ENCODE measurements around the gene PCDHGB3. TPM values are rescaled to one million over a fixed set of nuclear protein-coding genes. Genes with fewer than 3 reads are reported as not detected.
"Not testable (repeated sequence)": the region's sequence is repeated elsewhere in the genome, so short reads cannot be mapped to it uniquely, and the experiment has no call there.

Gene PCDHGB3
- polyA plus RNA-seq, 5 donors: 2.0 to 3.0 (median 2.5) TPM

DNA sequence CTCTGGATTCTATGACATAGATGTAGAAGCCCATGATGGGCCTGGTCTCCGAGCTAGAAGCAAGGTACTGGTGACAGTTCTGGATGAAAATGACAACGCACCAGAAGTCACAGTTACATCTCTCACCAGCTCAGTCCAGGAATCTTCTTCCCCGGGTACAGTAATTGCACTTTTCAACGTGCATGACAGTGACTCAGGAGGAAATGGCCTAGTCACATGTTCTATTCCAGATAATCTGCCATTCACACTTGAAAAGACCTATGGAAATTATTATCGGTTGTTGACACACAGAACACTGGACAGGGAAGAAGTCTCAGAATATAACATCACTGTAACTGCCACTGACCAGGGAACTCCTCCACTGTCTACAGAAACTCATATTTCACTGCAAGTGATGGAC lies 13.9 kb upstream of the PCDHGB3 start:
- no peak for DNase-seq

DNA sequence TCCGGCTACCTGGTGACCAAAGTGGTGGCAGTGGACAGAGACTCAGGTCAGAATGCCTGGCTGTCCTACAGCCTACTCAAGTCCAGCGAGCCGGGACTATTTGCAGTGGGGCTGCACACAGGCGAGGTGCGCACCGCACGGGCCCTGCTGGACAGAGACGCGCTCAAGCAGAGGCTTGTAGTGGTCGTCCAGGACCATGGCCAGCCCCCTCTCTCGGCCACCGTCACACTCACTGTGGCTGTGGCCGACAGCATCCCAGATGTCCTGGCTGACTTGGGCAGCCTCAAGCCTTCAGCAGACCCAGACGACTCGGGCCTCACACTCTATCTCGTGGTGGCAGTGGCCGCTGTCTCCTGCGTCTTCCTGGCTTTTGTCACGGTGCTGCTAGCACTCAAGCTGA lies 13.1 kb upstream of the PCDHGB3 start:
- DNase-seq: no peak

DNA sequence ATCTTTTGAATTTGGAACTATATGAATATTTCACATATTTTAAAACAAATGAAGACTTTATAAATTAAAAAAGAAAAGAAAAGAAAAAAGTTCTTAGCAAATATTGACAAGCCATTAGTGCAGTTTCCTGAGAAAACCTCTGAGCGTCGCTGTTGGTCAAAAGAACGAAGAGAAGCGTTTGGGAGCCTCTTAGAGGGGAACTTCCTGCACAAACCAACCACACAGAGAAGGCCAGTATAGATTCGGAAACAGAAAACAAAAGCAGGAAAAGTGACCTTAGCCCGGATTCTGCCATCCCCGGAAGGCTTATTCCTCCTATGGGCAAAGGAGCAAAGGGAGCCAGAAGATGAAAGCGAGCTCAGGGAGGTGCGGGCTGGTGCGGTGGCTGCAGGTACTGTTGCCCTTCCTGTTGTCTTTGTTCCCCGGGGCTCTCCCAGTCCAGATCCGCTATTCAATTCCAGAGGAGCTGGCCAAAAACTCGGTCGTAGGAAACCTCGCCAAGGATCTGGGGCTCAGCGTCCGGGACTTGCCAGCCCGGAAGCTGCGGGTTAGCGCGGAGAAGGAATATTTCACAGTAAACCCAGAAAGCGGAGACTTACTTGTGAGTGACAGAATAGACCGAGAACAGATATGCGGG lies 10.1 kb upstream of the PCDHGB3 start, which contains the start of gene PCDHGB2:
TSS of gene PCDHGB2 (plus strand) at position 205 of the 637 bp plus-strand sequence. CDS start at position 347, 142 bp downstream.
- no peak for DNase-seq

DNA sequence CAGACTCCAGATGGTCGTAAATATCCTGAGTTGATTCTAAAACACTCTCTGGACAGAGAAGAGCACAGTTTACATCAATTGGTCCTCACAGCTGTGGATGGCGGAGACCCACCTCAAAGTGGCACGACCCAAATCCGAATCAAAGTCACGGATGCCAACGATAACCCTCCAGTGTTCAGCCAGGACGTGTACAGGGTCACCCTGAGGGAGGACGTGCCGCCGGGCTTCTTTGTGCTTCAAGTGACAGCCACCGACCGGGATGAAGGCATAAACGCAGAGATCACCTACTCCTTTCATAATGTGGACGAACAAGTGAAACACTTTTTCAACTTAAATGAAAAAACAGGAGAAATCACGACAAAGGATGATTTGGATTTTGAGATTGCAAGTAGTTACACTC lies 9.4 kb upstream of the PCDHGB3 start:
- no peak for DNase-seq

DNA sequence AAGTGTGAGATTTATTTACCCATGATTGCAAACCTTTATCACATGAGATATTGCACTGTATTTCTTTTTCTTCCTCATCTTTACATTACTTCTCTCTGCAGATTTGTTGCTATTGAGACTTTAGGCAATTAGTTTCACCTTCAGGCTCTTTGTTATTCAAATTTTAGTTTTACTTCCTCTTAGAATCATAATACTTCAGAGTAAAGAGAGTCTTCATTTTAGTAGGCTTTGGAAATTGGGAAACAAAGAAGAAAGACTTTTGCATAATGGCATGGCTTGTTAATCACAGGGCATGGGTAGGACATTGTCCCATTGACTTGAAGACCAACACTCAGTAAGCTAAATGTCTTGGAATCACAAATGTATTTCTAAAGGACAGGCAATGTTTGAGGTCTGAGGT lies 7.3 kb upstream of the PCDHGB3 start:
- no peak for DNase-seq

DNA sequence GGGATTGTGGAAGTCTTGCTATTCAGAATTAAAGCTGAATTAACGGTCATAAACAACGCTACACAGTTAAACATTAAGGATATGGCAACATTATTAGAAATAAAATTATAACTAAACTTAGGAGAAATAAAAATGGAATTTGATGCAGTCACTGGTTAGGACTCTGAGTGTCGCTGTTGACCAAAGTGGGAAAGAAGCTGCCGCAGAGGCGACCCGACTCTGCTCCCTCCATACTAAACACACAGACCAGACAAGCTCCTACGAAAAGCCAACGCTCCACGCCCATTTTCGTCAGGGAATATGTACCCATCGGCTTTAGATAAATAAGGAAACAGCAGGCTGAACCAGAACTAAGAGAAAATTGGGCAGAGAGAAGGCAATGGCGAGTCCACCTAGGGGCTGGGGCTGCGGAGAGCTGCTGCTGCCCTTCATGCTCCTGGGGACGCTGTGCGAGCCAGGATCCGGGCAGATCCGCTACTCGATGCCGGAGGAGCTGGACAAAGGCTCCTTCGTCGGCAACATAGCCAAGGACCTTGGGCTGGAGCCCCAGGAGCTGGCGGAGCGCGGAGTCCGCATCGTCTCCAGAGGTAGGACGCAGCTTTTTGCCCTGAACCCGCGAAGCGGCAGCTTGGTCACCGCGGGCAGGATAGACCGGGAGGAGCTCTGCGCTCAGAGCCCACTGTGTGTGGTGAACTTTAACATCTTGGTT lies 5.9 kb upstream of the PCDHGB3 start, which contains the start of gene PCDHGA5:
TSS of gene PCDHGA5 (plus strand) at position 211 of the 709 bp plus-strand sequence. CDS start at position 380, 169 bp downstream.
- DNase-seq: no peak

DNA sequence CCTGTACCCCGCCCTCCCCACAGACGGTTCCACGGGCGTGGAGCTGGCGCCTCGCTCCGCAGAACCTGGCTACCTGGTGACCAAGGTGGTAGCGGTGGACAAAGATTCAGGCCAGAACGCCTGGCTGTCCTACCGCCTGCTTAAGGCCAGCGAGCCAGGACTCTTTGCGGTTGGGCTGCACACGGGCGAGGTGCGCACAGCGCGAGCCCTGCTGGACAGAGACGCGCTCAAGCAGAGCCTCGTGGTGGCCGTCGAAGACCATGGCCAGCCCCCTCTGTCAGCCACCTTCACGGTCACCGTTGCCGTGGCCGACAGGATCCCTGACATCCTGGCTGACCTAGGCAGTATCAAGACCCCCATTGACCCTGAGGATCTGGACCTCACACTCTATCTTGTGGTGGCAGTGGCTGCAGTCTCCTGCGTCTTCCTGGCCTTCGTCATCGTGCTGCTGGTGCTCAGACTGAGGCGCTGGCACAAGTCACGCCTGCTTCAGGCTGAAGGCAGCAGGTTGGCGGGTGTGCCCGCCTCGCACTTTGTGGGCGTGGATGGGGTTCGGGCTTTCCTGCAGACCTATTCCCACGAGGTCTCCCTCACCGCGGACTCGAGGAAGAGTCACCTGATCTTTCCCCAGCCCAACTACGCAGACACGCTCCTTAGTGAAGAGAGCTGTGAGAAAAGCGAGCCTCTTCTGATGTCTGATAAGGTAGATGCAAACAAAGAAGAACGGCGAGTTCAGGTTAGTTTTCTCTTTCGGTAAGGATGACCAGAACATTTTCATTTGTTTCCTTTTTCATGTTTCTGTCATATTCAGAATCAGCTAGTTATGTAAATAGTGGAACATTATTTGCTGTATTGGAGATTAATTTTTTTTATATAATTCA lies 3.8 kb upstream of the PCDHGB3 start:
- DNase-seq: no peak

DNA sequence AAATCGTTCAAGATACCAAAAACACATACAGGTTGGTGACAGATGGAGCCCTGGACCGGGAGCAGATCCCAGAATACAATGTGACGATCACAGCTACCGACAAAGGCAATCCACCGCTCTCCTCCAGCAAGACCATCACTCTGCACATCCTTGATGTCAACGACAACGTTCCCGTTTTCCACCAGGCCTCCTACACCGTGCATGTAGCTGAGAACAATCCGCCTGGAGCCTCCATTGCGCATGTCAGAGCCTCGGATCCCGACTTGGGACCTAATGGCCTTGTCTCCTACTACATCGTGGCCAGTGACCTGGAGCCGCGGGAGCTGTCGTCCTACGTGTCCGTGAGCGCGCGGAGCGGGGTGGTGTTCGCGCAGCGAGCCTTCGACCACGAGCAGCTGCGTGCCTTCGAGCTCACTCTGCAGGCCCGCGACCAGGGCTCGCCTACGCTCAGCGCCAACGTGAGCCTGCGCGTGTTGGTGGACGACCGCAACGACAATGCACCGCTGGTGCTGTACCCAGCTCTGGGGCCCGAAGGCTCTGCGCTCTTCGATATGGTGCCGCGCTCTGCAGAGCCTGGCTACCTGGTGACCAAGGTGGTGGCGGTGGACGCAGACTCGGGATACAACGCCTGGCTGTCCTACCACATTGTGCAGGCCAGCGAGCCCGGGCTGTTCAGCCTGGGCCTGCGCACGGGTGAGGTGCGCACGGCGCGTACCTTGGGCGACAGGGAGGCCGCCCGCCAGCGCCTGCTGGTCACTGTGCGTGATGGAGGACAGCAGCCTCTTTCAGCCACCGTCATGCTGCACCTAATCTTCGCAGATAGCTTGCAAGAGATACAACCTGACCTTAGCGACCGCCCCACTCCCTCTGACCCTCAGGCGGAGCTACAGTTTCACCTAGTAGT lies 1.8 kb downstream of the PCDHGB3 start:
- no peak for DNase-seq

DNA sequence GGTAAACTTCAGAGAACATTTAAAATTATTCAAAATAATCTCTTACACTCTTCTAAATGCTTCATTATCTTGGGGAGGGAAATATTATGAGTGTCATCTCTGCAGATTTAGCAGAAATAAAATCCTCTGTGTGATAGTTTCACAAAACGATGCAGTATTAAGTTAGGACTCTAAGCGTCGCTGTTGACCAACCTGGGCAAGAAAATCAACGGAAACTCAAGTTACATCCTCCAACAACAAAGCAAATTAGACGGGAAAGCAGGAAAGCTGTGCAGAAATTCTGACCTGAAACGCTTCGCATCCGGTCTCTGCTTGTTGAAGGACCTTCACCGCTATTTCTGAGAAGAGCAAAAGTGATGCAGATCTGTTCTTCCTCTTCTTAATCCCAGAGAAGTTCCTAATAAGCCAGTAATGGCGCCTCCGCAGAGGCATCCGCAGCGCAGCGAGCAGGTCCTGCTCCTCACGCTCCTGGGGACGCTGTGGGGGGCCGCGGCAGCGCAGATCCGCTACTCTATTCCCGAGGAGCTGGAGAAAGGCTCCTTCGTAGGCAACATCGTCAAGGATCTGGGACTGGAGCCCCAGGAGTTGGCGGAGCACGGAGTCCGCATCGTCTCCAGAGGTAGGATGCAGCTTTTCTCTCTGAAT lies 3.8 kb downstream of the PCDHGB3 start, which contains the start of gene PCDHGA6:
TSS of gene PCDHGA6 (plus strand) at position 219 of the 645 bp plus-strand sequence. CDS start at position 412, 193 bp downstream.
- DNase-seq: no peak

DNA sequence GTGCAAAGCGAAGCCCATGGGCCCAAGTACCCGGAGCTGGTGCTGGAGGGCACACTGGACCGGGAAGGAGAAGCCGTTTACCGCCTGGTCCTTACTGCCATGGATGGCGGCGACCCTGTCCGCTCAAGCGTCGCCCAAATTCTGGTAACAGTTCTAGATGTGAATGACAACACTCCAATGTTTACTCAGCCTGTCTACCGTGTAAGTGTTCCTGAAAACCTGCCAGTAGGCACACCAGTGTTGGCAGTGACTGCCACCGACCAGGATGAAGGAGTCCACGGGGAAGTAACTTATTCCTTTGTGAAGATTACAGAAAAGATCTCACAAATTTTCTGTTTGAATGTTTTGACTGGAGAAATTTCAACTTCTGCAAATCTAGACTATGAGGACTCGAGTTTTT lies 4.6 kb downstream of the PCDHGB3 start:
- DNase-seq: no peak

DNA sequence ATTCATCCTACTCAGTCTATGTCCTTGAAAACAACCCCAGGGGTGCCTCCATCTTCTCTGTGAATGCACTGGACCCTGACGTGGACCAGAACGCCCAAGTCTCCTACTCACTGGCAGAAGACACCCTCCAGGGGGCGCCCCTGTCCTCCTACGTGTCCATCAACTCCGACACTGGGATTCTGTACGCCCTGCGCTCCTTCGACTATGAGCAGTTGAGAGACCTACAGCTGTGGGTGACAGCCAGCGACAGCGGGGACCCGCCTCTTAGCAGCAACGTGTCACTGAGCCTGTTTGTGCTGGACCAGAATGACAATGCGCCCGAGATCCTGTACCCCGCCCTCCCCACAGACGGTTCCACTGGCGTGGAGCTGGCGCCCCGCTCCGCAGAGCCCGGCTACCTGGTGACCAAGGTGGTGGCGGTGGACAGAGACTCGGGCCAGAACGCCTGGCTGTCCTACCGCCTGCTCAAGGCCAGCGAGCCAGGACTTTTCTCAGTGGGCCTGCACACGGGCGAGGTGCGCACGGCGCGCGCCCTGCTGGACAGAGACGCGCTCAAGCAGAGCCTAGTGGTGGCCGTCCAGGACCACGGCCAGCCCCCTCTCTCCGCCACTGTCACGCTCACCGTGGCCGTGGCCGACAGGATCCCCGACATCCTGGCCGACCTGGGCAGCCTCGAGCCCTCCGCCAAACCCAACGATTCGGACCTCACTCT lies 5.6 kb downstream of the PCDHGB3 start:
- DNase-seq: not testable (repeated sequence)

DNA sequence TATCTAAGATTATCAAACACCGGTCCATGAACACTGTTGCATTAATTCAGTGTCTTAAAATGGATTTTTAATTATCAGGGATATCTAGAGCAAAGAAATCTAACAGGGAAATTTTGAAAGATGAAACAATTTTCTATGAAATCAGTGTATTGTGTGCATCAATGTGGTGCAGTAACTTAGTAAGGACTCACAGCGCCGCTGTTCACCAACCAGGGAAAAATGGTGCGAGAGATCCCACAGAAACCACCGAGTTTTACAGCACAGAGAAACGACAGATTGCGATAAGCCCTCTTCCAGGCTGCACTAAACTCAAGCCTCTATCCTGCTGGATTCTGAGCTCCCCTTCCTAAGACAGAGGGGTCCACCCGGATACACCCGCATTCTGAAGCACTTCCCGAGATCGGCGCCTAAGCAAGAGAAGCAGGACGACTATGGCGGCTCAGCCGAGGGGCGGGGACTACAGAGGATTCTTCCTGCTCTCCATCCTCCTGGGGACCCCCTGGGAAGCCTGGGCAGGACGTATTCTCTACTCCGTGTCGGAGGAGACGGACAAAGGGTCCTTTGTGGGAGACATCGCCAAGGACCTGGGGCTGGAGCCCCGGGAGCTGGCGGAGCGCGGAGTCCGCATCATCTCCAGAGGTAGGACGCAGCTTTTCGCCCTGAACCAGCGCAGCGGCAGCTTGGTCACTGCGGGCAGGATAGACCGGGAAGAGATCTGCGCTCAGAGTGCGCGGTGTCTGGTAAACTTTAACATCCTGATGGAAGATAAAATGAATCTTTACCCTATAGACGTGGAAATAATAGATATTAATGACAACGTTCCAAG lies 12.6 kb downstream of the PCDHGB3 start, which contains the start of gene PCDHGA7:
TSS of gene PCDHGA7 (plus strand) at position 274 of the 826 bp plus-strand sequence. CDS start at position 432, 158 bp downstream.
- DNase-seq: no peak

DNA sequence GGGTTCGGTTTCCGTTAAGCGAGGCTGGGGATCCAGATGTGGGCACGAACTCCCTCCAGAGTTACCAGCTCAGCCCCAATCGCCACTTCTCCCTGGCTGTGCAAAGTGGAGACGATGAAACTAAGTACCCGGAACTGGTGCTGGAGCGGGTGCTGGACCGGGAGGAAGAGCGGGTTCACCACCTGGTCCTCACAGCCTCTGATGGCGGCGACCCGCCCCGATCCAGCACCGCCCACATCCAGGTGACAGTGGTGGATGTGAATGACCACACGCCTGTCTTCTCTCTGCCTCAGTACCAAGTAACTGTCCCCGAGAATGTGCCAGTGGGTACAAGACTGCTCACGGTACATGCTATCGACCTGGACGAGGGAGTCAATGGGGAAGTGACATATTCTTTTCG lies 13.3 kb downstream of the PCDHGB3 start:
- DNase-seq: no peak

DNA sequence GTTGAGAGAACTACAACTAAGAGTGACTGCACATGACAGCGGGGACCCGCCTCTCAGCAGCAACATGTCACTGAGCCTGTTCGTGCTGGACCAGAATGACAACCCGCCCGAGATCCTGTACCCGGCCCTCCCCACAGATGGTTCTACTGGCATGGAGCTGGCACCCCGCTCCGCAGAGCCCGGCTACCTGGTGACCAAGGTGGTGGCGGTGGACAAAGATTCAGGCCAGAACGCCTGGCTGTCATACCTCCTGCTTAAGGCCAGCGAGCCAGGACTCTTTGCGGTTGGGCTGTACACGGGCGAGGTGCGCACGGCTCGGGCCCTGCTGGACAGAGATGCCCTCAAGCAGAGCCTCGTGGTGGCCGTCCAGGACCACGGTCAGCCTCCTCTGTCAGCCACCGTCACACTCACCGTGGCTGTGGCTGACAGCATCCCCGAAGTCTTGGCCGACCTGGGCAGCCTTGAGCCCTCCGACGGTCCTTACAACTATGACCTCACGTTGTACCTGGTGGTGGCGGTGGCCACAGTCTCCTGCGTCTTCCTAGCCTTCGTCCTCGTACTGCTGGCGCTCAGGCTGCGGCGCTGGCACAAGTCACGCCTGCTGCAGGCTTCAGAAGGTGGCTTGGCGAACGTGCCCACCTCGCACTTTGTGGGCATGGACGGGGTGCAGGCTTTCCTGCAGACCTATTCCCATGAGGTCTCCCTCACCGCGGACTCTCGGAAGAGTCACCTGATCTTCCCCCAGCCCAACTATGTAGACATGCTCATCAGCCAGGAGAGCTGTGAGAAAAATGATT lies 14.6 kb downstream of the PCDHGB3 start:
- DNase-seq: no peak

DNA sequence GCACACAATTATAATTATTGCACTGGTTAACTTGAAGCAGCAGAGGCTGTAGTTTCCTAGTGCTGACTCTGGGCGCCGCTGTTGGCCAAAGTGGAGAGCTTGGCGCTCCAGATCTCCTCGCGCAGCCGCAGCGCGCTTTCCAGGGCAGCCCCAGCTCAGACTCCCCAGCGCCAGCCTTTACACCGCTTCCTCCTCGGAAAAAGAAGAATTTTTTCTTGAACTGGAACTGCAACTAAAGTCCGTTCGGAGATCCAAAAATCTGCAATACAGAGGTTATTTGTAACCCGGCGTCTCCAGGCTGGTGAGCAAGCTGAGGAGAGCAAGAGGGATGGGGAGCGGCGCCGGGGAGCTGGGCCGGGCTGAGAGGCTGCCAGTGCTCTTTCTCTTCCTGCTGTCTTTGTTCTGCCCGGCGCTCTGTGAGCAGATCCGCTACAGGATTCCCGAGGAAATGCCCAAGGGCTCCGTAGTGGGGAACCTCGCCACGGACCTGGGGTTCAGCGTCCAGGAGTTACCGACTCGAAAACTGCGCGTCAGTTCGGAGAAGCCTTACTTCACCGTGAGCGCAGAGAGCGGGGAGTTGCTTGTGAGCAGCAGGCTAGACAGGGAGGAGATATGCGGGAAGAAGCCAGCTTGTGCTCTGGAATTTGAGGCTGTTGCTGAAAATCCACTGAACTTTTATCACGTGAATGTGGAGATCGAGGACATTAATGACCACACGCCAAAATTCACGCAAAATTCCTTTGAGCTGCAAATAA lies 17.7 kb downstream of the PCDHGB3 start, which contains the start of gene PCDHGB4:
TSS of gene PCDHGB4 (plus strand) at position 142 of the 755 bp plus-strand sequence. CDS start at position 329, 187 bp downstream.
- DNase-seq: not testable (repeated sequence)

DNA sequence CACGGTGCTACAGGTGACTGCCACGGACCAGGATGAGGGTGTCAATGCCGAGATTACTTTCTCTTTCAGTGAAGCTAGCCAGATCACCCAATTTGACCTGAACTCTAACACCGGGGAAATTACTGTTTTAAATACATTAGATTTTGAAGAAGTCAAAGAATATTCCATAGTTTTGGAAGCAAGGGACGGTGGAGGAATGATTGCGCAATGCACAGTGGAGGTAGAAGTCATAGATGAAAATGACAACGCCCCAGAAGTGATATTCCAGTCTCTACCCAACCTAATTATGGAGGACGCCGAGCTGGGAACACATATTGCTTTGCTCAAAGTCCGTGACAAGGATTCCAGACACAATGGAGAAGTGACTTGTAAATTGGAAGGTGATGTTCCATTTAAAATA lies 18.6 kb downstream of the PCDHGB3 start:
- no peak for DNase-seq
